Right renal cortex interstitium (tissue), 3 donors: ENCODE measurements around the gene PLCH2. TPM values are rescaled to one million over a fixed set of nuclear protein-coding genes. Genes with fewer than 3 reads are reported as not detected.

Source experiments
- DNase-seq, 3 donors: peaks; one replicate each; pipeline ENCODE4 v3.0.0-alpha.2; 2013; ENCODE audit warnings: low read depth in 3 of 3, low spot score in 2 of 3
- polyA plus RNA-seq, 3 donors: library from polyadenylated mRNA; unstranded; fragments of 120-200 nt; gene quantifications; one replicate each; pipeline ENCODE4 v1.2.1, GENCODE V29; 2013; ENCODE audit not compliant: insufficient read length in 3 of 3

Gene PLCH2
- polyA plus RNA-seq, 3 donors, result 0.47 to 1.9 (median 0.74) TPM

DNA sequence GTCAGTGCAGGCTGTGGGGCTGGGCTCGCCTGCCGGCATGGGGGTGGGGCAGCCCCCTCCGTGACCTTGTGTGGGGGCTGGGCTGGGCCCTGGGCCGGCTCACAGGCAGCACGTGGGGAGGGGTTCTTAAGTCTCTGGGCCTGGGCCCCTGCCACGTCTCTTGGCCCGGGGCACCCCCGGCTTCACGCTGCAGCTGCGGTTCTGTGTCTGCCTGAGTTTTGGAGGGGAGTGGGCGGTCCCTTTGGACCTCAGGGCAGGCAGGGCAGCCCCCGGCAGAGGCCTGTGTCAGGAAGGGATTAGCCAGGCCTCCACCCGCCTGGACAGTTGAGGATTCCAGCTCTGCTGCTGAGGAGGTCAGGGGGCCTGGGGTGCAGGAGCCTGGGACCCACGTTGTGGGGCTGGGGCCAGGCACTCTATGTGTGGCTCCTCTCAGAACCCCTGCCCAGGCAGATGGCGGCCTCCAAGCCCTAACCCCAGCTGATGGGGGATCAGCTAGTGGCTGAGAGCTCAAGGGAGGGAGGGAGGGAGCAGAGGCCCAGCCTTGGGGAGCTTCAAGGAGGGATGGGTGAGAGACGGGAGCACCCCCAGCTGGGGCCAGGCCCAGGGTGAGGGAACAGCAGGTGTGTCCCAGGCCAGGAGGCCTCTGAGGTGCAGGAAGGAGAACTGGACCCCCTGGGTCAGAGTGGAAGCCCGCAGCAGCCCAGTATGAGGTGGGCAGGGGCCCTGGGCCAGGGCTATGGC is 1.8 kb upstream of the PLCH2 start:
- DNase-seq, result no peak

DNA sequence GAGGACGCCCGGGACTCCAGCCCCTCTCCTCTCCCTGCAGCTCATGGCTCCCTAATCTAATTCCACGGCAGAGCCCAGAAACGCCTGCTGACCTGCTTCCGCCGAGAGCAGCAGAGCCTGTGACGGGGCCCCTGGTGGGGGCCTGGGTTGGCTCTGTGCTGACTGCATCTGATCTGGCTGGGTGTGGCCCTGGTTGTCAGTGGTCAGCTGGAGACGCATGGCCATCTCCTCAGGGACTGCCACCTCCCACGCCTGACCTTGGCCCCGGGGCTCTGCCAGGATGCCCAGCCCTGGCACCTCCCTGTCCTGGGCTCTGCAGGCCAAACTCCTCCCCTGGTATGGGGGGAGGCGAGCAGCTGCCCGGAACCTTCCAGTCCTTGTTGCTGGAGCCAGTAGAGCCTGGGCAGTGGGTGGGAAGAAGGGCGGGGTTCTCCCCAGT is 1.1 kb upstream of the PLCH2 start:
- DNase-seq, result no peak

GRCh38 chr1:2475571-2475970 is 518 bp upstream of the PLCH2 start:
- no peak for DNase-seq

DNA sequence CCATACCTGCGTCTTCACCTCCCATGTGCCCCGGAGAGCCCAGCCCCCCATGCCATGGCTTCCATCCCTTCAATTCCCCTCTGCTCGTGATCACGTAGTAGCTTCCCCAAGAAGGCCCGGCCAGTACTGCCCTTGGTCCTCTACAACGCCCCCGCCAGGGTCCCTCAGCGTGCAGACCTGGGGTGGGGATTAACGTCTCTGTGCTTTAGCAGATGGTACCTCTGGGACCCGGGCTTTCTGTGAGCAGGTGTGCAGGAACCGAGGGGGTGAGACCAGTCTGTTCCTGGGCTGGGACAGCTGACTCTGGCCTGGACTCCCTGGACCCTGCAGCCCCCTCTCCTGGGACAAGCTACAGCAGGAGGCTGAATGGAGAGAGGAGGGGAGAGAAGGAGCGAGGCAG is 1.2 kb downstream of the PLCH2 start:
- no peak for DNase-seq

- DNase-seq, result no peak
Observed at GRCh38 chr1:2477791-2478499, 1.9 kb downstream of the PLCH2 start.

DNA sequence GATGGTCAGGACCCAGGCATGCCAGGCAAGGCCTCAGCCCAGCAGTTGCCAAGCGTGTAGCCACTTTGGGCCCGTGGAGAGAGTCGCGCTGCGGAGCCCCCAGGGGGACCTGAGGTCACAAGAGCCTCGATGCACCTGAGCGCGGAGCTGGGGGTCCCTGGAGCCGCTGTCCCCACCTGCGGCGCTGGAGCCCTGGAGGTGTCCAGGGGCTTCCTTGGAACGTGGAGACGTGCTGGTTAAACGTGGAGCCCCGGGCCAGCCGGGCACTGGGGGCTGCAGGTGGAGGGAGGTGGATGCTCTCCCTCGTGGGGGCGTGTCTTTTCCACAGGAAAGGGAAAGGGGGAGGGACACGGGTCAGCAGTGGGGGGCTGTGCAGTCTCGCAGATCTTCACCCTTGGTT is 3.1 kb downstream of the PLCH2 start:
- DNase-seq, result no peak

DNA sequence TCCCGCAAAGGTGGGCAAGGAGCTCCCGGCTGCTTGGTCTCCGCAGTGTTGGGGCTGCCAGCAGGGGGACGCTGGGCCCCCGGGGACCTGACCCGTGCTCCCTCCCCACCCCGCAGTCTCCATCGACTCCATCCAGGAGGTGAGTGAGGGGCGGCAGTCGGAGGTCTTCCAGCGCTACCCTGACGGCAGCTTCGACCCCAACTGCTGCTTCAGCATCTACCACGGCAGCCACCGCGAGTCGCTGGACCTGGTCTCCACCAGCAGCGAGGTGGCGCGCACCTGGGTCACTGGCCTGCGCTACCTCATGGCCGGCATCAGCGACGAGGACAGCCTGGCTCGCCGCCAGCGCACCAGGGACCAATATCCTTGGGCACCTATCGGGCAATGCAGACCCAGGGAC is 3.5 kb downstream of the PLCH2 start:
- no peak for DNase-seq

DNA sequence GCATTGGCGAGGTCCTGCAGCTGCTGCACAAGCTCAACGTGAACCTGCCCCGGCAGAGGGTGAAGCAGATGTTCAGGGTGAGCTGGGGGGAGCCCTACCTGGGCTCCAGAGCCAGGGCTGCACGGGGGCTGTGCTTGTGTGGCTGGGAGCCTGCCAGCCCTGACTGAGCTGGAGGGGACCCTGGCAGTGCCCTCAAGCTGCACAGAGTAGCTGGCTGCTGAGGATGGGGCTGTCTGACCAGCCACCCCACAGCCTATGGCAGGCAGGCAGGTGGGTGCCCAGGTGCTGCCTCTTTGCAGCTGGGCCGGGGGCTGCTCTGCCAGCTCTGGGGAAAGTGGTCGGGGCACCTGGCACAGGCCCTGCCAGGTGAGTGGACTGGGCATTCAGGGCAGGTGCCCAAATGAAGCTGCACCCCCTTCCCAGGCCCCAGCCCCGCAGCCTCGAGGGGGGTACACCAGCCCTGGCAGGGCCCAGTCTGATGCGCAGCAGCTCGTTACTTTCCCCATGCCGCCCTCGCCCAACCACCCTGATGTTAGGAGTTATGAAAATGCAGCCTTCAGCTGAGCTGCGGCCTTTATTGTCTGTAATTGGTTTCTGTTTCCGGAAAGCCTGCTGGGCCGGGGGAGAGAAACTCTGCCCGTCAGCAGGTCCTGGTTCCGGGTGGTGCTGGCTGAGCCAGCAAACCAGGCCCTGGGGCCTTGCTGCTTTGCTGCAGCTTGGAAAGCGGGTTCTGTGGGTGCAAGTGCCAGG is 4.3 kb downstream of the PLCH2 start:
- no peak for DNase-seq

- peak in 1 of 3 donors; percentile 55 for DNase-seq
Observed at GRCh38 chr1:2480986-2481364, 4.9 kb downstream of the PLCH2 start.

DNA sequence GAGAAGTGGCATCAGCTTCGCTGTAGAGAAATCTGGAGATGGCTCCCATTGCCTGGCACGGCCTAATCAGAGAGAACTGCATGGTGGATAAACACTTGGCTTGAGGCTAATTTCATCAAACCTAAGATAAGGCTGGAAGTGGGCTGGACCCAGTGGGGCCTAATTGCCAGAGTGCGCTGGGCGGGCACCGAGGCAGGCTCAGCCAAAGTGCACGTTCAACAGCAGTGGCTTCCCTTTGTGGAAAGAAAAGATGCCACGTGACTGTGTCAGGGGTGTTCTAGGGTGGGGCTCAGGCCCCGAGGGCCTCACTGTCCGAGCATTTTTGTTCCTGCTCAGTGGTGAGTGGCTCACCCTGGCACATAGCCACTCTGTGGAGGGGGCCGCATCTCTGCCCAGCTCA is 5.8 kb downstream of the PLCH2 start:
- DNase-seq, result no peak

DNA sequence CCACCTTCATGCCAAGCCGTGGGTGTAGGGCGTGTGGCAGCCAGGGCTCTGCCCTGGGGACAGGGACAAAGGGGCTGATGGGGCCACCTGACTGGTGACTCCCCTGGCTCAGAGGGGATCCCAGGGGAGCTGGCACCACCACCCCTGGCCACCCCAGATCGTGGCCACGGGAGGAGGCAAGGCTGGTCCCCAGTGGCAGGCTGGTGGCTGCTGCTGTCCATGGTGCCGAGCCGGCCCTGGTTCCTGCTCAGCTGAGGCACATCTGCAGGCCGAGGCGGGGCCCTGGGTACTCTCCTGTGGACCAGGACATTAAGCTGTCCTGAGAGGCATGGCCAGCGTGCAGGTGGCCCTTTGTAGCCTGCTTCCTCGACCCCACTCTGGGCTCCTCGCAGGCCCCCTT is 6.5 kb downstream of the PLCH2 start:
- no peak for DNase-seq

- DNase-seq, result no peak
Observed at GRCh38 chr1:2483026-2483425, 6.9 kb downstream of the PLCH2 start.

- no peak for DNase-seq
Observed at GRCh38 chr1:2483970-2484369, 7.9 kb downstream of the PLCH2 start.

GRCh38 chr1:2486041-2486440 is 10.0 kb downstream of the PLCH2 start:
- DNase-seq, result no peak

- no peak for DNase-seq
Observed at GRCh38 chr1:2486558-2486957, 10.5 kb downstream of the PLCH2 start.

GRCh38 chr1:2488688-2489087 is 12.6 kb downstream of the PLCH2 start:
- DNase-seq, result no peak

- no peak for DNase-seq
Observed at GRCh38 chr1:2489615-2490014, 13.5 kb downstream of the PLCH2 start.

- DNase-seq, result no peak
Observed at GRCh38 chr1:2492091-2492490, 16.0 kb downstream of the PLCH2 start.

DNA sequence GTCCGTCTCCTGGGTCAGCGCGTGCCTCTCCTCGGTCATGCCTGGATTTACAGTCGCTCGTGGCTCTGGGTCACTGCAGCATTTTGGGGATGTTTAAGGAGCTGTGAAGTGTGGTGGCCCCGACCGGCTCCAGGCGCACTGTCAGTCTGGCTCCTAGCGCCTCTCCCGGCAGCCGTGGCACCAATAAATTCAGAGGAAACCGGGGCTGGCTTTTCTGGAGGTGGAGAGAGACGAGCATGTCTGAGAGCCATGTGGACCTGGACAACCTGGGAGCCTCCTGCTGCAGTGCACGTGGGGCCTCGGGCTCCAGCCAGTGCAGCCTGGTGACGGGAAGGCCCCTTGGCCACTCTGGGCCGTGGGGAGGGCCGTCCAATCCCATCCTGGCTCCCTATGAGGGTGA is 17.1 kb downstream of the PLCH2 start:
- no peak for DNase-seq

DNA sequence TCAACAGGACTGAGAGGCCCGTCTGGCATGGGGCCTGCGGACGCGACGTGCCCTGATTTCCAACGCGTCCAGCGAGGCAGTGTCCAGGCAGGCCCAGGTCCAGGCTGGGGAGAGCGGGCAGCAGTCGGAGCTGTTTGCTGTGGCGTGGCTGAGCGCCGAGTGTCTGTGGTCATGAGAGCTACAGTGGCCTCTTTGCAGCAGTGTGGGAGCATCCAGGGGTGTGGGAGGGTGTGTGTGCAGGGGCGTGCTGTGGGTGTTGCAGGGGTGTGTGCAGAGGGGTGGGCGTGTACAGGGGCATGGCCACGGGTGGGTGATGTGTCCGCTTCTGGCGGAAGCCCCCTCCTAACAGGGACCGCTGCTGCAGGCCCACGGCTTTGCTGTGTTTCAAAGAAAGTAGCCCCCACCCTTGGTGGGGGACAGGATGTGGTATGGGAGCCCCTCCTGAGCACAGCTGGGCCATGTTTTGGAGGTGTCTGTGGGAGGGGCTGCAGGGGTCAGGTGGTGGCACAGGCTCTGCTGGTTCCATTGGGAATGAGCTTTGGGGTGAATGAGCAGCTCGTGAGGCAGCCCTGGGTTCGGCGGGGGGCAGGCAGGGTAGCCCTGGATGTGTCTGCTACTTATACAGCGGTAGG is 17.7 kb downstream of the PLCH2 start:
- no peak for DNase-seq

DNA sequence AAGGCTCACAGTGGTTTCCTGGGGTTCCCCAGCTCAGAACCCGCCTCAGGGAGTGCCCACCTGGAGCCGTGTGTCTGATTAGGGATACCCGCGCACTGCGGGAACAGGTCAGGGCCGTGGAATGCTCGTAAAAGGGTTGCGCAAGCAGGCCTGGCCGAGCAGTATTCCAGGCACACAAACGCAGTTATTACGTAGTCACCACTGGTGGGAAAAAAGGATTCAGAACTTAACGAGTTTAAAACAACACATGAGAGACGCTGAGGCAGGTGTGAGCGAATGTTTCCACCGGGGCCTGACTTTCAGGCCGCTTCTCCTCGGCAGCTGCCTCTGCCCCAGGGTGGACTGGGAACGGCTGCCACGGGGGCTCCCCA is 18.2 kb downstream of the PLCH2 start:
- DNase-seq, result no peak
